Keratinocyte (primary cell): ENCODE results near the gene CADM2. TPM values are rescaled to one million over a fixed set of nuclear protein-coding genes. Genes with fewer than 3 reads are reported as not detected.

Experiments used
- DNase-seq: peaks from one replicate; pipeline ENCODE4 v3.0.0-alpha.2; 2011; ENCODE audit warnings: low read depth, missing footprints, low spot score
- FAIRE-seq: peaks from 2 replicates; lab custom pipeline; 2011; peaks lifted over from hg19 to GRCh38; lab: Jason Lieb, UNC
- H2AFZ ChIP-seq: 2 replicates; pipeline ENCODE4 v1.6.0; 2012; ENCODE audit warnings: low read length, control low read depth, inconsistent platforms; ENCODE audit not compliant: control insufficient read depth
- H3K27ac ChIP-seq: 2 replicates; pipeline ENCODE4 v1.5.1; 2011; ENCODE audit warnings: low read length; ENCODE audit not compliant: control insufficient read depth, insufficient read depth
- H3K27me3 ChIP-seq: 3 replicates; pipeline ENCODE4 v1.6.0; 2011; ENCODE audit warnings: low read length; ENCODE audit not compliant: control insufficient read depth, insufficient read depth; ENCODE audit errors: extremely low read depth
- H3K36me3 ChIP-seq, 2 experiments: 2 replicates in 1 of 2; 3 replicates in 1 of 2; pipeline ENCODE4 v1.5.1; 2011; ENCODE audit warnings: low read length in 2 of 2, mild to moderate bottlenecking in 1 of 2; ENCODE audit not compliant: control insufficient read depth in 2 of 2, insufficient read depth in 2 of 2; ENCODE audit errors: extremely low read depth in 1 of 2
- H3K4me1 ChIP-seq: 3 replicates; pipeline ENCODE4 v1.5.1; 2011; ENCODE audit warnings: low read length; ENCODE audit not compliant: control insufficient read depth, insufficient read depth; ENCODE audit errors: extremely low read depth
- H3K4me2 ChIP-seq: 3 replicates; pipeline ENCODE4 v1.6.0; 2011; ENCODE audit warnings: low read depth, low read length; ENCODE audit not compliant: control insufficient read depth, insufficient read depth; ENCODE audit errors: extremely low read depth
- H3K4me3 ChIP-seq, 3 experiments: fragments of 200-600 bp in 1 of 3; sonication (generic) in 1 of 3; 2 replicates in 2 of 3; 3 replicates in 1 of 3; pipeline ENCODE4 v1.5.1; 2011 to 2016; ENCODE audit warnings: low read length in 3 of 3, mild to moderate bottlenecking in 3 of 3, control low read depth in 2 of 3, inconsistent platforms in 1 of 3, low read depth in 1 of 3, mixed read lengths in 1 of 3, mixed run types in 1 of 3, moderate library complexity in 1 of 3; ENCODE audit not compliant: control insufficient read depth in 2 of 3, insufficient read depth in 2 of 3; ENCODE audit errors: extremely low read depth in 1 of 3
- H3K79me2 ChIP-seq: 2 replicates; pipeline ENCODE4 v1.6.0; 2012; ENCODE audit warnings: low read length; ENCODE audit not compliant: control insufficient read depth, insufficient read depth
- H3K9ac ChIP-seq: 3 replicates; pipeline ENCODE4 v1.6.0; 2011; ENCODE audit warnings: low read length; ENCODE audit not compliant: control insufficient read depth, insufficient read depth; ENCODE audit errors: extremely low read depth
- H3K9me1 ChIP-seq: 3 replicates; pipeline ENCODE4 v1.6.0; 2011; ENCODE audit warnings: low read length; ENCODE audit not compliant: control insufficient read depth, insufficient read depth; ENCODE audit errors: extremely low read depth
- H3K9me3 ChIP-seq: 2 replicates; pipeline ENCODE4 v1.5.1; 2012; ENCODE audit warnings: low read depth, low read length; ENCODE audit not compliant: control insufficient read depth
- H4K20me1 ChIP-seq: 3 replicates; pipeline ENCODE4 v1.6.0; 2011; ENCODE audit warnings: low read length; ENCODE audit not compliant: control insufficient read depth, insufficient read depth; ENCODE audit errors: extremely low read depth
- EZH2 ChIP-seq: IDR thresholded peaks from one replicate; pipeline ENCODE4 v1.6.1; 2012; ENCODE audit warnings: inconsistent platforms, mild to moderate bottlenecking, low read length, moderate library complexity
- dilution Hi-C: fragments of 300-500 bp; cut with MboI; formaldehyde crosslinking; loops from one replicate; pipeline ENCODE4 v1.7.0; 2020; ENCODE audit warnings: low sequenced_read_pairs; ENCODE audit not compliant: extremely low pct_ligation_motif_present
- polyA plus RNA-seq, 5 experiments: library from polyadenylated mRNA; depleted of rRNA in 3 of 5; stranded (reverse) in 3 of 5; stranded (forward) in 1 of 5; unstranded in 1 of 5; fragments of >200 nt; gene quantifications; 1 replicate in 1 of 5; 2 replicates in 3 of 5; 3 replicates in 1 of 5; pipeline versions ENCODE4 v1.2.1 to v1.2.3, GENCODE V29; 2011 to 2012; ENCODE audit warnings: missing spikeins in 2 of 5, low read depth in 1 of 5, low replicate concordance in 1 of 5
- TF ChIP-seq, protein P1 (sequence below), 3 experiments: IDR thresholded peaks in 1 of 3; conservative IDR thresholded peaks in 1 of 3; optimal IDR thresholded peaks in 1 of 3; 2 replicates in 2 of 3; 3 replicates in 1 of 3; pipeline versions ENCODE3 to v1.5.1; 2011; ENCODE audit warnings: low read length in 3 of 3, mild to moderate bottlenecking in 3 of 3, moderate library complexity in 2 of 3, control low read depth in 1 of 3, inconsistent platforms in 1 of 3; ENCODE audit not compliant: insufficient read depth in 2 of 3; ENCODE audit errors: extremely low read depth in 1 of 3

CADM2 gene
- polyA plus RNA-seq, 1 donor (not counting 4 experiments of a cell fraction or from before 2014, with no cell fraction given) = not detected

- Histone ChIP-seq H3K9me3 (no peaks in the 10 kb centered on the region), H3K79me2 (no peaks in the 10 kb centered on the region), H3K4me2 (no peak overlapping the region), H3K36me3 (no peaks in the 10 kb centered on the region), H3K9ac (no peak overlapping the region), H3K9me1 (no peaks in the 10 kb centered on the region), H3K27ac (no peak overlapping the region), H3K4me1 (no peaks in the 10 kb centered on the region), H4K20me1 (no peaks in the 10 kb centered on the region), H3K27me3 (no peaks in the 10 kb centered on the region), H3K4me3 (no peak overlapping the region), H2AFZ (no peak overlapping the region)
- TF ChIP-seq, protein P1, sequence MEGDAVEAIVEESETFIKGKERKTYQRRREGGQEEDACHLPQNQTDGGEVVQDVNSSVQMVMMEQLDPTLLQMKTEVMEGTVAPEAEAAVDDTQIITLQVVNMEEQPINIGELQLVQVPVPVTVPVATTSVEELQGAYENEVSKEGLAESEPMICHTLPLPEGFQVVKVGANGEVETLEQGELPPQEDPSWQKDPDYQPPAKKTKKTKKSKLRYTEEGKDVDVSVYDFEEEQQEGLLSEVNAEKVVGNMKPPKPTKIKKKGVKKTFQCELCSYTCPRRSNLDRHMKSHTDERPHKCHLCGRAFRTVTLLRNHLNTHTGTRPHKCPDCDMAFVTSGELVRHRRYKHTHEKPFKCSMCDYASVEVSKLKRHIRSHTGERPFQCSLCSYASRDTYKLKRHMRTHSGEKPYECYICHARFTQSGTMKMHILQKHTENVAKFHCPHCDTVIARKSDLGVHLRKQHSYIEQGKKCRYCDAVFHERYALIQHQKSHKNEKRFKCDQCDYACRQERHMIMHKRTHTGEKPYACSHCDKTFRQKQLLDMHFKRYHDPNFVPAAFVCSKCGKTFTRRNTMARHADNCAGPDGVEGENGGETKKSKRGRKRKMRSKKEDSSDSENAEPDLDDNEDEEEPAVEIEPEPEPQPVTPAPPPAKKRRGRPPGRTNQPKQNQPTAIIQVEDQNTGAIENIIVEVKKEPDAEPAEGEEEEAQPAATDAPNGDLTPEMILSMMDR (optimal IDR thresholded peaks at IDR 0.05 in 1 of 3, IDR thresholded peaks at IDR 0.05 in 1 of 3, conservative IDR thresholded peaks at IDR 0.05 in 1 of 3; ENCODE audit: extremely low read depth in 1 of 3, insufficient read depth in 2 of 3, low read length in 3 of 3) = no peak
- no peak for TF ChIP-seq EZH2
- DNase-seq (no peak), FAIRE-seq (no peak)
- dilution Hi-C loops = no loop called here
These were observed 799.7 kb downstream of the CADM2 start for GRCh38 chr3:85758442-85758841.

- Histone ChIP-seq H4K20me1 (no peaks in the 10 kb centered on the region), H3K27me3 (no peaks in the 10 kb centered on the region), H2AFZ (no peak overlapping the region), H3K4me2 (no peak overlapping the region), H3K4me1 (no peaks in the 10 kb centered on the region), H3K4me3 (no peak overlapping the region), H3K79me2 (no peaks in the 10 kb centered on the region), H3K9me1 (no peaks in the 10 kb centered on the region), H3K27ac (no peak overlapping the region), H3K36me3 (no peaks in the 10 kb centered on the region), H3K9ac (no peak overlapping the region), H3K9me3 (no peaks in the 10 kb centered on the region)
- DNase-seq (no peak), FAIRE-seq (no peak)
- dilution Hi-C loops = no loop called here
- TF ChIP-seq, protein P1 (optimal IDR thresholded peaks at IDR 0.05 in 1 of 3, IDR thresholded peaks at IDR 0.05 in 1 of 3, conservative IDR thresholded peaks at IDR 0.05 in 1 of 3; ENCODE audit: extremely low read depth in 1 of 3, insufficient read depth in 2 of 3, low read length in 3 of 3) = no peak
- no peak for TF ChIP-seq EZH2
These were observed 801.6 kb downstream of the CADM2 start for GRCh38 chr3:85760342-85760741.
